ENCODE data around the gene MAD2L2.
A peak's percentile ranks its signal among the peaks of the same experiment; 100 is the strongest.

MAD2L2 gene

GRCh38 chr1:11651017-11651416 lies 29.9 kb downstream of the MAD2L2 start:
- DNase-seq: no peak

DNA sequence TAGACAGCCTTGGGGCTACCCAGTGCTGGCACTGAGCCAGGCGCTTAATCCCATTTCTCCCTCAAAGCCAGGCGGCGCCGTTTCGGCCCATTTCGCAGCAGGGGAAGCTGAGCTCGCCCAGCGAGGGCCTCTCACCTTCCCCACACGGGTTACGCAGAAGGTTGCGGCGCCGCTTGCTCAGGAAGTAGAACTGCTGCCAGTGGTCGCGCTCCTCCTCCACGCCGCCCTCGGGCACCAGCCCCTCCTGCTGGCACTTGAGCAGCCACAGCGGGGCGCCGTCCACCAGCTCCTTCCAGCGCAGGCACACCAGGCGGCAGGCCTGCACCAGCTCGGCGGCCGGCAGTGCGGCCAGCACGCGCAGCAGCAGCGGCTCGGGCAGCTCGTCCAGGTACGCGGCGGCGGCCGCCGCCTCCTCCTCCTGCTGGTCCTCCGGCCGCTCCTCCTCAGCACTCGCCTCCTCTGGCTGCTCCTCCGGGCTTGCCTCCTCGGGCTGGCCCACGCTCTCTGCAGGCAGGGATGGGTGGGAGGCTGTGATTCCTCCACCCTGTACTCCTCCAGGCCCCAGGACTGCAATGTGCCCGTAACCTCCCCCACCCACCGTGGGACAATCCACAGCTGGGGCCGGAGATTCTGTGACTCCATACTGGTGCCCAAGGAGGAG lies 30.5 kb downstream of the MAD2L2 start:
- DNase-seq: peak; percentile 66 to 70

DNA sequence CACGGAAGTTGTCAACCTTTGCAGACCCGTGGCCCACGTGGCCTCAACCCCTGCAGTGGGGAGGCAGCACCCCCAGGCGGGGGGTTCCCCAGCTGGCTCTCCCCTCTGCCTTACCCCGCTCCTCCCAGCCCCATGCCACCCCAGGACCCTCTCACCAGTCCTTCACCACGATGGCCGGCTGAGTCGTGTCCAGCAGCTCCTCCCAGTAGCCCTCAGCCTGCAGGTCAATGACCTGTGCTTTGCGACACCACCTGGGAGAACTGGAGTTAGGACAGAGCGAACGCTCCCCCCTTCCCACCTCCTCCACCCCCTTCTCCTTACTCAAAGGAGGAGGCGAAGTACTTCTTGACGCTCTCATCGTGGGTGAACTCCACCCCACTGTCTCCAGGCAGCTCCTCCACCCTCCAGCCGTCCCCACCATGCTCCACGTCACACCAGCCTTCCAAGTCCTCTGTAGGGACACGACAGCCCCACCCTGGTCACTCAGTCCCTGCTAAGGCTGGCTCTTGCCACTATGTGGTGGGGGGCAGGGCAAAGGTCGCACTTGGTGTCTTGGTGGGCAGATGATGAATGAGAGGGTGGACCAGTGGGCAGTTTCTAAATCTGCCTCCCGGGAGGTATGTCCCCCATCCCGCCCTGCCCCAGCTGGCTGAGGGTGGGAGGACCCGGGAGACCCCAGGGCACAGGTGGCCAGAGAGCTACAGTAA lies 31.2 kb downstream of the MAD2L2 start:
- no peak for DNase-seq

DNA sequence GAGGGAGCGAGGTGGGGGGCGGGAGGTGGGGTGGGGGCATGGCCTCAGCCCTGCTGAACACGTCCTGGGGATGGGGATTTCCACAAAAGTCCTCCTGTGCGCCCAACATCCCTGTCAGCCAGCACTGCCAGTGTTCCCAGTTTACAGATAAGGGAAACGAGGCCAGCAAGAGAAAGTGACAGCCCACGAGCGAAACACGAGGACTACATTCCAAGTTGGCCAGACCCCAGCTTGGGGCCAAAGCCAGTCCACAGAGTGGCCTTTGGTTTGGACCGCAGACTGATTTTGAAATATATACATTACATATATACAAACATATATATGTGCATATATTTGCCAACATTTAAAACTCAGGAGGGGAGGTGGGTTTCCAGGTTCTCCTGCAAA lies 31.7 kb downstream of the MAD2L2 start:
- no peak for DNase-seq

DNA sequence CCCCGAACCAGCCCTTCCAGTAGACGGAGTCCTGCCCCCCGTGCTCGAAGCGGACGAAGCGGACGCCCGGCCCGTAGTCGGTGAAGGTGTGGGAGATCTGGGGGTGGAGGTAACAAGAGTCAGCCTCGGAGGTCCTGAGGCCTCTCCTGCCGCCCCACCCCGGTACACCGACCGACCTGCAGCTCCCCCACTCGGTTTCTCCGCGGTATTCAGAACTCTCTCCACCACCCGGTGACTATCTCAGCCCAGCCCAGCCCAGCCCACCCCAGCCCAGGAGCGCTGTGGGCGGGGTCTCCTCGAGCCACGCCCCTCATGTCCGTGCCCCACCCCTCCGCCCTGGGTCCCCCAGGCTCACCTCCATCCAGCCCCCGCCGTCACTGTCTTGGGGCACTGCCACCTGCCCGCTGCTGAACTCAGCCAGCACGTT lies 32.2 kb downstream of the MAD2L2 start:
- peak; percentile 31 to 44 for DNase-seq

GRCh38 chr1:11648039-11648438 lies 32.9 kb downstream of the MAD2L2 start:
- no peak for DNase-seq

DNA sequence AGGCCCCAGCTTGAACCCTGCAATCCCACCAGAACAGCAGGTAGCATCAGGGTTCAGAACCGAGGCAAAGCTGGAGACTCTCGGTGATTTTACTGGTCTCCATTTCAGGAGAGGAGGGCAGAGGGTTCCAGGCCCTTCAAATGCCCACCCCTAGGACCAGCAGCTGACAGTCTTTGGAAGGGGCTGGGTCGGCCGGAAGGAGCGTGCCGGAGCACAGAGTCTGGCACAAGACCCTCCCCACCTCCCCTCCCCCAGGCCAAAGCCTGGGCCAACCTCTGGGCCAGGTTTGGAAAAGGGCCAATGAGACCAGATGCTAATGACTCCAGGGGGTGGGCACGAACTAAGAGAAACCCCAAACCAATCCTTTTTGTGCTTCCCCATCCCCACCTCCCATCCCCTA lies 33.6 kb downstream of the MAD2L2 start:
- no peak for DNase-seq

DNA sequence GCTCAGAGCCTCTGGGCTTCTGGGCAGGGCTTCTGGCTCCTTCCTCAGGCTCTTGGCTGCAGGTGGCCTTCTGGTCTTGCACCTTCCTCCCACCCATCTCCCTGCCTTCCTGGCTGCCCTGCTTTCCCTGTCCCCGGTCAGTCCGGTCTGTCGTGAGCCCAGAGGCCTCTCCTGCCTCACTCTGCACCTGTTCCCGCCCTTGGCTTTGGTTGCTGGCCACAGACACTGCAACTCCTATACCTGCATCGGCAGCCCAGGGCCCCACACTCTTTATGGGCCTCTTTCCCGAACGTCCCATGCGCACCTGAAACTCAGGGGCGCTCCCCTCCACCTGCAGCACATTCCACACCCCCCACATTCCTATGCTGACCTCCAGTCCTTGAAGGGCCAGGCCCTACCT lies 34.6 kb downstream of the MAD2L2 start:
- DNase-seq: no peak

GRCh38 chr1:11645670-11646265 lies 35.2 kb downstream of the MAD2L2 start:
- DNase-seq: peak; percentile 71 to 83

GRCh38 chr1:11645270-11645669 lies 35.7 kb downstream of the MAD2L2 start:
- no peak for DNase-seq

DNA sequence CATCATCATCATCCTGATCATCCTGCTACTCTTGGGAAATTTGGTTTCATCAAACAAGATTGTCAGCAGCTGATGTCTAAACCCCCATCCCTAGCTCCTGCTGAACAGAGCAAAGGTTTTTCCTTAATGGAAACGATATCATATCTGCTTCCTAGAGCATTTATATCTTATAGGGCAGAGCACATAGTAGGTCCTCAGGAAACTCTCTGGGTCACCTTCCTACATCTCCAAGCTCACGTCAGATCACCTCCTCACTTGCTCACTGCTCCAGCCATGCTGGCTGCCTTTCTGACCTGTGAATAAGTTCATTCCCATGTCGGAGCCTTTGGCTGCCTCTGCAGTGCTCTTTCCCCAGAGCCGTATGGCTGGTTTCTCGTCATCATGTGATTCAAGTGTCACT lies 37.2 kb downstream of the MAD2L2 start:
- DNase-seq: no peak

DNA sequence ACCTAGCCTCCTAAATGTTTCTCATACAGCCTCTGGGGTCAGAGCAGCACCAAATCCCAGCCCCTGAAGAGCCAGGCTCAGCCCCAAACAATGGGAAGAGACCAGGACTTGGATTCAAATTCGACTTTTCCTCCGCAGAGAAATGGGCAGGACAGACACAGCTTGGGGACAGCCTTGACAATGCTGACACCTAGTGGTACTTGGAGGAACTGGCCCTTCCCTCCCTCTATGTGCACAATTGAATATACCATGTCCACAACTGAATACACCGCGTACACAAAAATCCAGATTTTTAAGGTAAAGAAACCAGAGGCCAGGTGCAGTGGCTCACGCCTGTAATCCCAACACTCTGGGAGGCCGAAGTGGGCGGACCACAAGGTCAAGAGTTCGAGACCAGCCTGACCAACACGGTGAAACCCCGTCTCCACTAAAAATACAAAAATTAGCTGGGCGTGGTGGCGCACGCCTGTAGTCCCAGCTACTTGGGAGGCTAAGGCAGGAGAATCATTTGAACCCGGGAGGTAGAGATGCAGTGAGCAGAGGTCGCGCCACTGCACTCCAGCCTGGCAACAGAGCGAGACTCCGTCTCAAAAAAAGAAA lies 38.4 kb downstream of the MAD2L2 start:
- DNase-seq: peak; percentile 54 to 60

- DNase-seq: no peak
Observed at GRCh38 chr1:11641776-11642305, 39.1 kb downstream of the MAD2L2 start.

DNA sequence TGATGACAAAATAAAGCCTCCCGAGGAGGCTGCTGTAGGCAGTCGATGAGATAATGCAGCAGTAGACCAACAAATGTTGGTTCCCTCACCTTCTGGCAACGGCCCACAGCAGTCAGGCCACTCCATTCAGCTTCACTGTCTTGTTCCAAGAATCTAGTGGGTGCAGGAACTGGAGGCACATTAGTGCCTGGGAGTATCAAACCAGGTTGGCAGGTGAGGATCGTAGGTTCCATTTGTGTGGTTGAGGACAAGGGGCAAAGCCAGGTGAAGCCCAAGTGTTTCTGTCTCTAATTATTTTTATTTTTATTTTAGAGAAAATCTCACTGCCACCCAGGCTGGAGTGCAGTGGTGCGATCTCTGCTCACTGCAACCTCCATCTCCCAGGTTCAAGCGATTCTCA lies 40.0 kb downstream of the MAD2L2 start:
- no peak for DNase-seq

DNA sequence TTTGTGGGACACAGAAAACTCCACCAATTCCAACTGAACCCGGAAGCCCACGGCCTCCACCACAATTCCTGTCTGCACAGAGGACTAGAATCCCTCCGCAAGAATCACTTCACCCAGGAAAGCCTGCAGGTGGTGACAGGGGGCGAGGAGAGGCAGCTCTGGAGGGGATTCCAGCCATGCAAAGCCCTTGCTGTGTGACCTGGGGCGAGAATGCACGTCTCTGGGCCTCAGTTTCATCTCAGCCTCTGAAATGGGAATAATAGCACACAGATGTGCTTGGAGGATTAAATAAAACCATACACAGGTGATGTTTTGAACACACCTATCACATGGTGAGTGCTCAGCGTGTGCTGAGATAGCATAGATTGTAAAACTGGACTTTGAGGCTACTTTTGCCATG lies 40.8 kb downstream of the MAD2L2 start:
- DNase-seq: no peak

DNA sequence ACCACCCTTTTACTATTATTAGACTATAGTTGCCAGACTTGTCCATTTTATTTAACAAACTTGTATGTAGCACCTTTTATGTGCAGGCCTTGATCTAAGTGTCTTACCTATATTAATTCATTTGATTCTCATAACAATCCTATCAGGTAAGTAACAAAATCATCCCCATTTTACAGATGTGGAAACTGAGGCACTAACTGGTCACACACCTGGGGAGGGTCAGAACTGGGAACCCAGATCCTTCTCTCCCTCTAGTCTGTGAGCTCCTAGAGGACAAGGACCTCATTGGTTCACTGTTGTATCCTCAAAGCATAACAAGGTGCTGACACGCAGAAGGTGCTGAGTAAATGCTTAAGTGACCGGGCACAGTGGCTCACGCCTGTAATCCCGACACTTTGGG lies 41.6 kb downstream of the MAD2L2 start:
- no peak for DNase-seq

DNA sequence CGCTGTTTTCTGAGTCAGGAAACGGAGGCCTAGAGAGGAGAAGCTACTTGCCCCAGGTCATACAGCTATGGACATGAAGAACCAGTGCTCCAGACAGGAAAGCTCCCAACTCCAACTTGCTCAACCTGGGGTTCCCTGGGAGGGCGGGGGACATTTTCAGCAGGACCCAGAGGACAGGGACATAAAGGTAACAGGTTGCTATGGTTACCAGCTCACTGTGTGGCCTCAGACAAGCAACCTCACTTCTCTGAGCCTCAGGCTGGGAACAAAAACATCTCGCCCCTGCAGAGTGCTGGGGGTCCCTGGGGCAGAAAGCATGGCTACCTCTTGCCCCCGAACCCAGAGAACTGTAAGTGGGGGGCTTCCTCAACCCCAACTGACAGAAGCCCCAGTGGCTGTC lies 42.8 kb downstream of the MAD2L2 start:
- DNase-seq: no peak

DNA sequence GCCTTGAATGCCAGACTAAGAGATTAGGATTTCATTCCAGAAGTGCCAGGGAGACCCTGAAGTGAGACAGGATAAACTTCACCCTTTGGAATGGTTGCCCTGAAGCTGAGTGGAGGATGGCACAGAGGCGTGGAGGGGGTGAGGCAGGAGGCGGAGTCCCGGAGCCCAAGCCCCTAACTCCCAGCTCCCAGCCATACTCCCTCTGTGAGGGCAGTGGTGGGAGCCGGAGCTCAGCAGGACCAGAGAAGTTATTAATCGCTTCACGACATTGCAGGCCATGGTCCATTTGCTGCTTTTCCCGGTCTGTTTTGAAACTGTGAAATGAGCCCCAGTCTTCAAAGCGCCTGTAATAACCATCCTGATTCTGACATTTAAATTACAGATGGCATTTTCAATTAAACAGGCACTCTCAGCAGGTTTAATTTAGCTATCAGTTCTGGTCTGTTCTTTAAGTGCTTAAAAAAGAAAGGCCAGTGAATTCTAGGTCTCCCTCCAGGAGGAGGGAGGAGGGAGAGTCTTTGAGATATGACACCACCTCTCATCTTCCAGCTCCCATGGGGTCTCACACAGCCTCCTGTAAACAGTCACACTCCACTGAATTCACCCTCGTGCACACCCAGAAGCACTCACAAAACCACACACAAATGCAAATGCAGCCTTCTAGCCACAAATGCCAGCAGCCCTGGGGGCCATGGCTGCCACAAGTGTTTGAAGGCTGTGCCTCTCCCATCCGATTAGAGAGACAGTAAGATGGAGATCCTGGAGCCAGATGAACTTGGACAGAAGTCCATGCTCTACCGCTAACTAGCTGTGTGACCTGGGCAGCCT lies 46.4 kb downstream of the MAD2L2 start:
- DNase-seq: no peak

DNA sequence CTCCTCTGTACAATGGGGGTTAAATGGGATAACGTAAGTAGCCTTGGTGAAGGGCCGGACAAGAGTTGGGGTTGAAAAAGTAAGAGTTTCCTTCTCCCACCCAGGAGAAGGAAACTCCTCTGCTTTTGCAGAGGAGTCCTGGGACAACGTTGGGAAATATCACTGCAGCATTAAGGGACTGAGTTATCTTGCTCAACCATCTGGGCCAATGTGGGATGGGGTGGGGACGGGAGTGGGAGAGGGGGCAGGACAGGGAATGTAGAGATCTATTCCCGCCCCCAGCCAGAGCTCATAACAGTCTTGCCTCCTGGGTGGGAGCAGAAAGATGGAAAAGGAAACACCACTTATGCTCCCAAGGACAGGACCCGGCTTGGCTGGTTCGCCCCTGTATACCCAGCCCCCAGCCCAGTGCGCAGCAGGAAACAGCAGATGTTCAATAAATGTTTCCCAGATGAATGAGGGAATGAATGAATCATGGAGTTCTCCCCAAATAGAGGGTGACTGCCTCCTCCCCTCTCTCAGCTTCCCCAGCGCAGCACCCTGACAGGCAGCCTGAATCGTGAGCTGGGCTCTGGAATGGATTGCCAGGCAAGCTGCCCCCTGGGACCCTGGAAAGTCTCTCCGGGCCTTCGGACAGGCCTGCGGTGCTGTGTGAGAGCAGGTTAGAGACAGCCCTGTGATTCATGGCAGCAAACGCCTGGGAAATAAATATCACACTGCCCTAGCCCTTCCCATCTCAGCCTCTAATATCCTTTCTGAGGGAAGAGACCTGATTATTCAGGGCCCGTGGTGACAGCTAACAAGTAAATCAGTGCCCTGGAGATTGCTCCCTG lies 51.5 kb downstream of the MAD2L2 start:
- no peak for DNase-seq

- no peak for DNase-seq
Observed at GRCh38 chr1:11628767-11629166, 52.2 kb downstream of the MAD2L2 start.

DNA sequence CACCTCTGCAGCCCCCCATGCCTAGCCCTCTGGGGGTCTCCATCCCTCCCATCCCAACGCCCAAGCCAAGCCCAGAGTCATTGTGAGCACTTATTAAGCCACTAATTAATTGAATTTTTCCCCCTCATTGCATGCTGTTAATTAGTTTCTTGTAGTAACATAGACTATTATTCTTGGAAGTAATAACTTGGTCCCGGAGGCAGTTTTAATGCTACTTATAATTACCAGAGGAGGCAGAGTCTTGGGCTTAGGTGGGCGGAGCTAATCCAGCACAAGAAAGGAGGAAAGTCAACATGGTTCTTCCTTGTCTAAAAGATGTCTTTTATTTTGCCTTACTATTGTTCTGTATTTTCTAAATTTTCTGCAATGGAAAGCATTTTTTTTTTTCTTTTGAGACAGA lies 54.4 kb downstream of the MAD2L2 start:
- no peak for DNase-seq

Measured in stimulated activated CD4-positive, alpha-beta T cell treated with anti-CD3 and anti-CD28 coated beads, Interleukin-4, amount 100 ng/mL, for 4 hours (primary cell).